ENCODE data around the gene OR8H2.
"Not testable (repeated sequence)": the region's sequence is repeated elsewhere in the genome, so short reads cannot be mapped to it uniquely, and the experiment has no call there.

DNA sequence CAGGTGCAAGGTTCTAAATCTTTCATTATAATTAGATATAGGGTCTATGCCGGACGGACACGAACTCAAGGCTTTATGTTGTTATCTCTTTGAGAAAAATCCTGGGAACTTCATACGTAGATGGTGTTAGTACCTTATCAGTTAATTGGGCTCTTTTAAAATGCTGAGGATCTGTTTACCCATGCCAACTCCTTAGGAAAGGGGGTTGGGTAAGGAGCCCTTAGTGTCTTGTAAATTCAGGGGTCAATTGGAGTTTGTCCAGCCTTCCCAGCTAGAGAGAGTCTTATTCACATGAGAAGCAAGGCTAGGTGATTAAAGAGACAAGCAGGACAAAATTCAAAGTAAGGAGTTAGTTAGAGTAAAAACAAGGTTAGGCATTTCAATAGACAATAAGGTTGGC, 47.1 kb upstream of the OR8H2 start:
- TF ChIP-seq, protein P1, sequence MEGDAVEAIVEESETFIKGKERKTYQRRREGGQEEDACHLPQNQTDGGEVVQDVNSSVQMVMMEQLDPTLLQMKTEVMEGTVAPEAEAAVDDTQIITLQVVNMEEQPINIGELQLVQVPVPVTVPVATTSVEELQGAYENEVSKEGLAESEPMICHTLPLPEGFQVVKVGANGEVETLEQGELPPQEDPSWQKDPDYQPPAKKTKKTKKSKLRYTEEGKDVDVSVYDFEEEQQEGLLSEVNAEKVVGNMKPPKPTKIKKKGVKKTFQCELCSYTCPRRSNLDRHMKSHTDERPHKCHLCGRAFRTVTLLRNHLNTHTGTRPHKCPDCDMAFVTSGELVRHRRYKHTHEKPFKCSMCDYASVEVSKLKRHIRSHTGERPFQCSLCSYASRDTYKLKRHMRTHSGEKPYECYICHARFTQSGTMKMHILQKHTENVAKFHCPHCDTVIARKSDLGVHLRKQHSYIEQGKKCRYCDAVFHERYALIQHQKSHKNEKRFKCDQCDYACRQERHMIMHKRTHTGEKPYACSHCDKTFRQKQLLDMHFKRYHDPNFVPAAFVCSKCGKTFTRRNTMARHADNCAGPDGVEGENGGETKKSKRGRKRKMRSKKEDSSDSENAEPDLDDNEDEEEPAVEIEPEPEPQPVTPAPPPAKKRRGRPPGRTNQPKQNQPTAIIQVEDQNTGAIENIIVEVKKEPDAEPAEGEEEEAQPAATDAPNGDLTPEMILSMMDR (conservative IDR thresholded peaks at IDR 0.05; ENCODE audit: low read depth, low read length), result not testable (repeated sequence)
- not testable (repeated sequence) for TF ChIP-seq EZH2 (IDR thresholded peaks at IDR 0.05; ENCODE audit: borderline replicate concordance, low read depth, low read length, poor library complexity, severe bottlenecking)
